Stimulated activated CD4-positive, alpha-beta T cell treated with anti-CD3 and anti-CD28 coated beads, Interleukin-12 subunit alpha, Interleukin-12 subunit beta, amount 100 ng/mL, for 48 hours (primary cell): ENCODE measurements around the gene LITAFD.
"Not testable (repeated sequence)": the region's sequence is repeated elsewhere in the genome, so short reads cannot be mapped to it uniquely, and the experiment has no call there.

Experiments used
- DNase-seq, 3 donors: peaks; one replicate each; pipeline ENCODE4 v3.0.0-alpha.2; 2020; ENCODE audit warnings: low read depth in 2 of 3, low spot score in 1 of 3

Gene LITAFD

GRCh38 chr16:8882041-8882617 lies at the start of gene LITAFD:
Gene LITAFD (plus strand): TSS chr16:8882351. CDS start chr16:8884356, 2,005 bp downstream.
- no peak for DNase-seq

DNA sequence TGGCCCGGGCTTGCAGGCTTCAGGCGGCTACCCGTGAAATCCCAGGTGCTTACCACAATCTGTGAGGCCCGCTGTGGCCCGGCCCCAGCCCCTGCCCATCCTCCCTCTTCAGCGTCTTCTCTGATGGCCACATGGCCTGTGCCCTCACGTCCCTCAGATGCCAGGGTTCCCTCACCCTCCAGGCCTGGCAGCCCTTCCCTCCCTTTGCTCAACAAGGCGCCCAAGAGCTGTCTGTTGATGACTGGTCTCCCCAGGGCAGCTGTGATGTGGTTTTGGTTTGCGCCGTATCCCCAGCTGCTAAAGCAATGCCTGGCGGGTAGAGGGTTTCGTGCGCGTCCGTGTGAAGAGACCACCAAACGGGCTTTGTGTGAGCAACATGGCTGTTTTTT lies 49.4 kb upstream of the LITAFD start:
- DNase-seq: no peak

GRCh38 chr16:8836797-8837196 lies 45.4 kb upstream of the LITAFD start:
- DNase-seq: not testable (repeated sequence)

DNA sequence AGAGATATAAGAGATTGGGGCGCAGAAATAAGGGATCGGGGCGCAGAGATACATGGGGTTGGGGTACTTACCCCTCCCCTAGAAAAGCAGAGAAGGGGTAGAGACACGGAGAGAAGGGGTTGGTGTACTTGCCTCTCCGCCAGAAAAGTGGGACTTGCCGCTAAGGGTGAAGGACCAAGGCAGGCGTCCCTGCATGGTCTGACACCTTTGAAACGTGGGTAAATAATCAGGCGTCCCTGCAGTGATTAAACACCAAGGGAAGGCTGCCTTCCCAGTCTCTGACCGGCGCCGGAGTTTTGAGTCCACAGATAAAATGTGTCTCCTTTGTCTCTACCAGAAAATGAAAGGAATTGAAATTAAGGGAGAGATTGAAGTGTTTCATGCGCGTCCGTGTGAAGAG lies 44.6 kb upstream of the LITAFD start:
- not testable (repeated sequence) for DNase-seq

- not testable (repeated sequence) for DNase-seq
Observed at GRCh38 chr16:8842016-8842415, 40.1 kb upstream of the LITAFD start.

- not testable (repeated sequence) for DNase-seq
Observed at GRCh38 chr16:8843296-8843695, 38.9 kb upstream of the LITAFD start.

GRCh38 chr16:8845699-8846298 lies 36.4 kb upstream of the LITAFD start:
- DNase-seq: no peak

GRCh38 chr16:8846401-8846932 lies 35.7 kb upstream of the LITAFD start:
- no peak for DNase-seq

- no peak for DNase-seq
Observed at GRCh38 chr16:8847145-8847544, 35.0 kb upstream of the LITAFD start.

- DNase-seq: no peak
Observed at GRCh38 chr16:8847623-8848022, 34.5 kb upstream of the LITAFD start.

DNA sequence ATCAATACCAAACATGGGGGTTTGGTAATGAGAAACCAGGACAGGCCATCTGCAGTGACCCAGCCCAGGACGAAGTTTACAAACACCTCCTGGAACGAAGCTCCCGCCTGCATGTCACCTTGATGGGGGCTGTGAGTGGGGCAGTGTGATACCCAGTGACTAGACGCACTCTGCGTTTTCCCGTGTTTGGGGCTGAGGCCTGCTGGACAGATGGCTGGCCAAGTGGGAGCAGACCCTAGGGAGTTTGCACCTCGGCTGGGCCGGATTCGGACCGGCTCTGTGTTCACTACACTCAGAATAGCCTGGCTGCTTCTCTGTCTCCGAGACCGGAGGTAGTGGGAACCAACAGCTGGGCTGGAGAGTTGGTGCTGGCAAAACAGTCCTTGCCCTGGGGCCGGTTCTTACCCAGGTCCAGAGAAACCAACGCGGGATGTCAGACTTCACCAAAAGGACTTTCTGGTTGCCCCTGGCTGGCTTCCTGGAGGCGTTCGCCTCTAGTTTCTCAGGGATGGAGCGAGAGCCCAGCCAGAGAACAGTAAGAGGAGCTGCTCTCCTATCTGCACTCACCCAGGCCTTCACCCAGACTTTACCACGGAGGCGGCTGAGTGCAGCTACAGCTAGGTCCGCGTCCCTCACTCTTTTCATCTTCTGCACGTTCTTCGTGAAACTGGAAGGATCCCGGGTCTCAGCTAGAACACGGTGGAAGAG lies 33.8 kb upstream of the LITAFD start:
- no peak for DNase-seq

DNA sequence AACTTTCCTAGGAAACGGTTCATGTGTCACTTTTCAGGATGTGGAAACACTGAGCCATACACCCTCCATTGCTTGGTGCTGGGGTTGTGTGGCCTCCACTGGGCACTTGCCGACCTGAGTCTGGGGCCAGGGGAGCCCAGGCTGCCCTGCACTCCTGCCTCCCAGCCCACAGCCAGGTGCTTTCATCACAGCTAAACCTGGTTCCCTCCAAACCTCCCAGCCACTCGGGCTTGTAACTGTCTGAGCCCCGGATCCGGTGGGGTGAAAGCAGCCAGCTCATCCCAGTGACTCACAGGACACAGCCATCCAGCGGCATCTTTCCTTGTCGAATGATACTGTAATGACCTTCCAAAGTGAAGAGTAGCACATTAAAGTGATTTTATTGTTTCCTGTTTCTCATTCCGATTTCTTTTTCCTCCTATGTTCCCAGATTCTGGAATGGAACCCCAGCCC lies 33.2 kb upstream of the LITAFD start:
- DNase-seq: no peak

GRCh38 chr16:8849411-8850011 lies 32.6 kb upstream of the LITAFD start:
- DNase-seq: no peak

DNA sequence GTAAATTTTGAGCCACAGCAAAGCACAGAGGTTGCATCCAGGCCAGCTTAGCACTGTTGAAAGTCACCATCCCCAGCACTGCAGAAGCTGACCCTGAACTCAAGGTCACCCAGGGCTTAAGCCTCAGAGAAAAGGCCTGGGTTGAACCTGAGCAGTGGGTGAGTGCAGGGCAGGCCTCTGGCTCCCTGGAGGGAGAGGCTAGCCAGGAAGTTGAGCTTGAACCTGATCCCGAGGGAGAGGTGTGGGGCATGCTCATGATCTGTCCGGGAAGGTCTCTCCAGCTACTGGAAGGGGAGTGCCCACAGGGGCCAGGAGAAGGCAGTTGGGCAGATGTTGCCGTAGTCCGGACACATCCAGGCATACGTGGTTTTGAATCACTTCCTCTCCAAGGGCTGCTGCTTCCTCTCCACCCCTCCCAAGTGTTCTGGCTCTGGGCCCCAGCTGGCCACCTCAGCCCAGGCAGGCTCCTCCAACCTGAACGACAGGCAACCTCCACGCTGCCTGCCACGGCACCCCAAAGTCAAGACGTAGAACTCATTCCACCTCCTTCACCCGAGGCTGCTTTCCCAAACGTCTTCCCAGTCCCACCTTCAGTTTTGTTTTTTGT lies 31.8 kb upstream of the LITAFD start:
- no peak for DNase-seq

DNA sequence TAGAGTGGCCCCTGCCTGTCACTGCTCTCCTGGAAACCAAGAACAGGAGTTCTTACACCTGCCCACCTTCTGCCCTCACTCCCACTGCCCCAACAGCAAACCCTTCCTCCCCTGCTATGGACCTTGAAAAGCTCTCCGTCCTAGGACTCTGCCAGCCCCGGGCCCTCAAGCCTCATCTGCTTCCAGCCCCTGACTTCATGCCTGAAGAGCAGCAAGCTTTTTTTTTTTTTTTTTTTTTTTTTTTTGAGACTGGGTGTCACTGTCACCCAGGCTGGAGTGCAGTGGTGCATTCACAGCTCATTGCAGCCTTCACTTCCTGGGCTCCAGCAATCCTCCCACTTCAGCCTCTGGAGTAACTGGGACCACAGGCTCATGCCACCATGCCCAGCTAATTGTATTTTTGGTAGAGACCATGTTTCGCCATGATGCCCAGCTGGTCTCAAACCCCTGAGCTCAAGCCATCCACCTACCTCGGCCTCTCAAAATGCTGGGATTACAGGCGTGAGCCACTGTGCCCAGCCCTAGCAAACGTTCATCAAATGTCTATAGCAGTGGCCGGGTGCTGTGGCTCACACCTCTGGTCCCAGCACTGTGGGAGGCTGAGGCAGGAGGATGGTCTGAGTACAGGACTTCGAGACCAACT lies 30.3 kb upstream of the LITAFD start:
- no peak for DNase-seq

DNA sequence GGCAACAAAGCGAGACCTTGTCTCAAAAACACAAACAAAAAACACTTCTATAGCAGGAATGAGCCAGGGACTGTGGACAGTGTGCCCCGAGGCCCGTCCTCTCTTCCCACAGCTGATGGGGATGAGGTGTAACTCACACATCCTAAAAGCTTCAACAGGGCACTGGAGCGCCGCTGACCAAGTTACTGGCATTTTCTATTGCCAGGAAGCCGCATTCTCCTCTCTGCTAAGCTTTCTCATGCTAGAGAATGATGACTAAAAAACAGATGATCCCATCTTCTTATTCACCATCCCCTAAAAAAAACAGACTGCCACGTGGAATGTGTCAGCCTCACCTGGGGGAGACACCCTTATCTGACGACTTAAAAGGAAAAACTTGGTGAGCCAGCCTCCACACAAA lies 29.6 kb upstream of the LITAFD start:
- DNase-seq: no peak

GRCh38 chr16:8853150-8853549 lies 29.0 kb upstream of the LITAFD start:
- DNase-seq: no peak

GRCh38 chr16:8853611-8854010 lies 28.5 kb upstream of the LITAFD start:
- no peak for DNase-seq

GRCh38 chr16:8854298-8854948 lies 27.7 kb upstream of the LITAFD start:
- no peak for DNase-seq

DNA sequence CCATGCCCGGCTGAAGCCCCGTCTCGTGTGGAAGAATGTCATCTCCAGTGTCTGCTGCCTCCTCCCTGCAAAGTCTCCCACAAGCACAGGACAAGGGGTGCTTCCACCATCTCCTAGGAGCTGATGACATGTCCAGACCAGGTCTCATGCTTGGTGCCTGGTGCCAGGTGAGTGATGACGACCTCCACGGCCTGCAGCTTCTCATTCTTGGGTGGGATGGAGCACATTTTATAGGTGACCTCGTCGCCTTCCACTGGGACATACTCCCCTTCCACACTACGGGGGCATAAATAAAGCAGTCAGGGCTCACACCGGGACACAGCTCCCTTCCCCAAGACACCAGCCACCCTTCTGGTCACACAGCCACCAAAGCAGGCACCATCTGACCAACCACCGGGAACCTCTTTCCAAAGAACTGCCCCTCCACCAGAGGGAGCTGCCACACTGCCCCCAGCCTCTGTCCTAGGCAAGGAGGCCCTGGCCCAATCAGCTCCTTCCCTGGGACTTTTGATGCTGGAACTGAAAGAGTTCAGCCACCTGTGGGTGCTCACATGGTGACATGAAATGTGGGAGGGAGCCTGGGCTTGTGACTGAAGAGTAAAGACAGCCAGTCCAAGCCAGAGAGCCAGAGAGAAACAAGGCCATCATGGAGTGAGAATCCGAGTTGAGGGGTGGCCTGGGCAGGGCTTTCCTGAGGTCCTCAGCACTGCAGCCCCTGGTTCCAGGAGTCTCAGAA lies 26.9 kb upstream of the LITAFD start:
- DNase-seq: no peak
